ENCODE measurements around the gene BRAT1. TPM values are rescaled to one million over a fixed set of nuclear protein-coding genes. Genes with fewer than 3 reads are reported as not detected.

BRAT1 gene
- total RNA-seq, 1 donor from 2014 or later = 52.7 TPM

GRCh38 chr7:2553831-2554581 is 1.3 kb downstream of the BRAT1 start:
- no peak for DNase-seq (ENCODE audit: low read depth, low spot score)
- H3K27me3 Mint-ChIP-seq (ENCODE audit: low read depth) = no peaks in the 10 kb centered on the region
- peaks cover 3% of the 10 kb centered on the region for H3K36me3 Mint-ChIP-seq (ENCODE audit: low read depth)
- peak overlapping the region; percentile 98 for H3K4me3 Mint-ChIP-seq
- H3K9me3 Mint-ChIP-seq = no peaks in the 10 kb centered on the region
- H3K4me1 Mint-ChIP-seq = peaks cover 26% of the 10 kb centered on the region
- H3K27ac Mint-ChIP-seq (ENCODE audit: unreplicated experiment) = no peak overlapping the region
- TF ChIP-seq CTCF (conservative IDR thresholded peaks at IDR 0.05) = no peak

- H3K4me1 Mint-ChIP-seq = peaks cover 23% of the 10 kb centered on the region
- H3K9me3 Mint-ChIP-seq = no peaks in the 10 kb centered on the region
- no peak overlapping the region for H3K27ac Mint-ChIP-seq (ENCODE audit: unreplicated experiment)
- H3K27me3 Mint-ChIP-seq (ENCODE audit: low read depth) = no peaks in the 10 kb centered on the region
- TF ChIP-seq CTCF (conservative IDR thresholded peaks at IDR 0.05) = no peak
- H3K36me3 Mint-ChIP-seq (ENCODE audit: low read depth) = peaks cover 4% of the 10 kb centered on the region
- peak overlapping the region; percentile 98 for H3K4me3 Mint-ChIP-seq
- DNase-seq (ENCODE audit: low read depth, low spot score) = no peak
Measured at GRCh38 chr7:2553108-2553507, 2.2 kb downstream of the BRAT1 start.

- H3K9me3 Mint-ChIP-seq = no peaks in the 10 kb centered on the region
- TF ChIP-seq CTCF (conservative IDR thresholded peaks at IDR 0.05) = no peak
- no peak for DNase-seq (ENCODE audit: low read depth, low spot score)
- peaks cover 5% of the 10 kb centered on the region for H3K36me3 Mint-ChIP-seq (ENCODE audit: low read depth)
- peaks cover 17% of the 10 kb centered on the region for H3K4me1 Mint-ChIP-seq
- H3K4me3 Mint-ChIP-seq = peak overlapping the region; percentile 19
- no peak overlapping the region for H3K27ac Mint-ChIP-seq (ENCODE audit: unreplicated experiment)
- no peaks in the 10 kb centered on the region for H3K27me3 Mint-ChIP-seq (ENCODE audit: low read depth)
Measured at GRCh38 chr7:2551418-2551817, 3.9 kb downstream of the BRAT1 start.

- Mint-ChIP-seq H3K36me3 (ENCODE audit: low read depth) (peaks cover 2% of the 10 kb centered on the region), H3K4me3 (no peak overlapping the region), H3K27me3 (ENCODE audit: low read depth) (no peaks in the 10 kb centered on the region), H3K27ac (ENCODE audit: unreplicated experiment) (peak overlapping the region; percentile 78), H3K9me3 (no peaks in the 10 kb centered on the region), H3K4me1 (no peaks in the 10 kb centered on the region)
- DNase-seq (ENCODE audit: low read depth, low spot score) = no peak
- no peak for TF ChIP-seq CTCF (conservative IDR thresholded peaks at IDR 0.05)
Measured at GRCh38 chr7:2546776-2547586, 8.3 kb downstream of the BRAT1 start.

GRCh38 chr7:2545746-2546425 is 9.4 kb downstream of the BRAT1 start:
- no peak for TF ChIP-seq CTCF (conservative IDR thresholded peaks at IDR 0.05)
- Mint-ChIP-seq H3K27me3 (ENCODE audit: low read depth) (no peaks in the 10 kb centered on the region), H3K36me3 (ENCODE audit: low read depth) (peaks cover 2% of the 10 kb centered on the region), H3K27ac (ENCODE audit: unreplicated experiment) (no peak overlapping the region), H3K4me1 (no peaks in the 10 kb centered on the region), H3K4me3 (no peak overlapping the region), H3K9me3 (no peaks in the 10 kb centered on the region)
- DNase-seq (ENCODE audit: low read depth, low spot score) = no peak
